OCI-LY7 (cell line): ENCODE results near the gene DLGAP3. TPM values are rescaled to one million over a fixed set of nuclear protein-coding genes. Genes with fewer than 3 reads are reported as not detected.

ENCODE experiments used
- BruUV-seq: library from RNA; stranded (reverse); fragments of 400-500 nt; replicated peaks from 2 replicates; lab custom pipeline; 2021; lab: Mats Ljungman, UMichigan
- CTCF ChIA-PET: fragments of 300-600 bp; sonication (Branson Sonifier 250); formaldehyde crosslinking; loops from one replicate; lab custom pipeline; 2022; ENCODE audit warnings: antibody characterized with exemption; ENCODE audit not compliant: unreplicated experiment; lab: Charles Lee
- POLR2A ChIA-PET: fragments of 300-600 bp; sonication (Branson Sonifier 250); formaldehyde crosslinking; loops from one replicate; lab custom pipeline; 2022; ENCODE audit warnings: antibody characterized with exemption; lab: Charles Lee
- DNase-seq: peaks from one replicate; pipeline ENCODE4 v3.0.0-alpha.2; 2015; ENCODE audit warnings: low spot score
- H2AFZ ChIP-seq: fragments of 200-600 bp; sonication (generic), shearing (Covaris generic); 2 replicates; pipeline ENCODE4 v1.6.1; 2014; ENCODE audit warnings: mild to moderate bottlenecking, antibody characterized with exemption, low read length, moderate library complexity
- H3K27ac ChIP-seq: fragments of 200-600 bp; sonication (generic); 2 replicates; pipeline ENCODE4 v1.5.1; 2014; ENCODE audit warnings: mixed run types, low read depth, mild to moderate bottlenecking, moderate library complexity, low read length, inconsistent platforms; ENCODE audit not compliant: poor library complexity, severe bottlenecking
- H3K36me3 ChIP-seq: fragments of 200-600 bp; sonication (generic); 2 replicates; pipeline ENCODE4 v1.6.1; 2014; ENCODE audit warnings: mild to moderate bottlenecking, antibody characterized with exemption, low read length, moderate library complexity, mixed read lengths; ENCODE audit not compliant: insufficient read depth
- H3K4me1 ChIP-seq: fragments of 200-600 bp; sonication (generic); 2 replicates; pipeline ENCODE4 v1.5.1; 2014; ENCODE audit warnings: mild to moderate bottlenecking, low read length; ENCODE audit not compliant: insufficient read depth, poor library complexity, severe bottlenecking
- H3K4me2 ChIP-seq: fragments of 200-600 bp; sonication (generic); 2 replicates; pipeline ENCODE4 v1.6.1; 2014; ENCODE audit warnings: mild to moderate bottlenecking, low read length
- H3K4me3 ChIP-seq: fragments of 200-600 bp; sonication (generic); 2 replicates; pipeline ENCODE4 v1.5.1; 2014; ENCODE audit warnings: mild to moderate bottlenecking, low read depth, low read length; ENCODE audit not compliant: poor library complexity, severe bottlenecking
- H3K79me2 ChIP-seq: fragments of 200-600 bp; sonication (generic); 2 replicates; pipeline ENCODE4 v1.6.1; 2016; ENCODE audit warnings: low read depth, mild to moderate bottlenecking, low read length, moderate library complexity, mixed read lengths; ENCODE audit not compliant: insufficient read depth
- H3K9me2 ChIP-seq: fragments of 200-600 bp; sonication (generic); 2 replicates; pipeline ENCODE4 v1.6.1; 2016; ENCODE audit warnings: mild to moderate bottlenecking, low read length, mixed read lengths; ENCODE audit not compliant: insufficient read depth
- H3K9me3 ChIP-seq: fragments of 200-600 bp; sonication (generic); 2 replicates; pipeline ENCODE4 v1.6.1; 2014; ENCODE audit warnings: mild to moderate bottlenecking, mixed run types, low read length, mixed read lengths
- H4K20me1 ChIP-seq: fragments of 200-600 bp; sonication (generic); 2 replicates; pipeline ENCODE4 v1.6.1; 2014; ENCODE audit warnings: mild to moderate bottlenecking, antibody characterized with exemption, low read length, moderate library complexity, mixed read lengths; ENCODE audit not compliant: insufficient read depth
- EZH2phosphoT487 ChIP-seq: fragments of 200-600 bp; sonication (generic); IDR thresholded peaks from 2 replicates; pipeline ENCODE4 v1.6.1; 2018; ENCODE audit warnings: low read depth, borderline replicate concordance, mild to moderate bottlenecking, mixed run types, antibody characterized with exemption, low read length, moderate library complexity, mixed read lengths
- intact Hi-C: fragments of 100-400 bp; cut with micrococcal nuclease; formaldehyde crosslinking; loops from one replicate; pipeline ENCODE4 v1.10.0; 2022; ENCODE audit not compliant: unreplicated experiment
- total RNA-seq, 2 experiments: library from RNA; depleted of rRNA in 1 of 2; stranded (reverse); fragments of >200 nt in 1 of 2; shearing (Covaris generic) in 1 of 2; gene quantifications; 2 replicates each; pipeline ENCODE4 v1.2.3, GENCODE V29; 2014 to 2022
- TF ChIP-seq, protein P1 (sequence below): fragments of 200-600 bp; sonication (generic); conservative IDR thresholded peaks from 2 replicates; pipeline ENCODE4 v1.5.1; 2014; ENCODE audit warnings: mild to moderate bottlenecking, antibody characterized with exemption, low read length, moderate library complexity, mixed read lengths

The DLGAP3 gene
- total RNA-seq, 2 experiments from 2014 or later, result 0.44 to 0.47 TPM

DNA sequence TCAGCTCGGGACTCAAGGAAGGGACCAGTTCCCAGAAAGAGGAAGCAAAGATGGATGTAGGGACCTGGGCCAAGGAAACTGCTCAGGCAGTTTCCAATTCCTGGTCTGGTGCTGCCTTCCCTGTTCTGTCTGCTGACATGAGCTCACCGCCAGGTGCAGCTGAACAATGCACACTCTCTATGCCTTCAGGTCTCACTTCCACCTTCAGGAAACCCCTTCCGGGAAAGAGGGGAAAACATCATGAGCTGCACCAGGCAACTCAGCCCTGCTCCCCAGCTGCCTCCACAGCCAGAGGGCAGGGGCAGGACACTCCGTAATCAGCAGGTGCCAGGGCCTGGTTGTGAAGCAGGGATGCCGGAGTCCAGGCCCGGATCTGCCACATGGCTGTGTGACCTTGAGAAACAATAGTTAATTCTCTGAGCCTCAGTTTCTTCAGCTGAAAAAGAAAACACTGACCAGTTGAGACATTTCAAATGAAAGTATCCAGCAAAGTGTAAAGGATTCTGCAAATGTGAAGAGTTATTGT lies 97.7 kb downstream of the DLGAP3 start:
- no peak for DNase-seq
- ChIA-PET CTCF (no interaction called here), POLR2A (no interaction called here)
- no peaks in the 10 kb centered on the region for H3K79me2 ChIP-seq
- H3K9me3 ChIP-seq, result no peaks in the 10 kb centered on the region
- no peak overlapping the region for H3K4me3 ChIP-seq
- no peaks in the 10 kb centered on the region for H4K20me1 ChIP-seq
- no peaks in the 10 kb centered on the region for H3K36me3 ChIP-seq
- no peak overlapping the region for H3K4me2 ChIP-seq
- no peaks in the 10 kb centered on the region for H3K9me2 ChIP-seq
- no peaks in the 10 kb centered on the region for H3K4me1 ChIP-seq
- no peak for TF ChIP-seq EZH2phosphoT487
- no peak overlapping the region for H3K27ac ChIP-seq
- no TSS peak for BruUV-seq
- intact Hi-C loops, result no loop called here
- no peak overlapping the region for H2AFZ ChIP-seq

GRCh38 chr1:34829250-34829649 lies 100.2 kb downstream of the DLGAP3 start:
- Histone ChIP-seq H3K4me3 (no peak overlapping the region), H2AFZ (no peak overlapping the region), H3K4me1 (no peaks in the 10 kb centered on the region), H3K27ac (no peak overlapping the region), H3K36me3 (no peaks in the 10 kb centered on the region), H3K79me2 (no peaks in the 10 kb centered on the region), H4K20me1 (no peaks in the 10 kb centered on the region), H3K9me2 (no peaks in the 10 kb centered on the region), H3K9me3 (no peaks in the 10 kb centered on the region), H3K4me2 (no peak overlapping the region)
- no peak for DNase-seq
- ChIA-PET CTCF (no interaction called here), POLR2A (no interaction called here)
- no TSS peak for BruUV-seq
- TF ChIP-seq EZH2phosphoT487, result no peak
- TF ChIP-seq, protein P1, sequence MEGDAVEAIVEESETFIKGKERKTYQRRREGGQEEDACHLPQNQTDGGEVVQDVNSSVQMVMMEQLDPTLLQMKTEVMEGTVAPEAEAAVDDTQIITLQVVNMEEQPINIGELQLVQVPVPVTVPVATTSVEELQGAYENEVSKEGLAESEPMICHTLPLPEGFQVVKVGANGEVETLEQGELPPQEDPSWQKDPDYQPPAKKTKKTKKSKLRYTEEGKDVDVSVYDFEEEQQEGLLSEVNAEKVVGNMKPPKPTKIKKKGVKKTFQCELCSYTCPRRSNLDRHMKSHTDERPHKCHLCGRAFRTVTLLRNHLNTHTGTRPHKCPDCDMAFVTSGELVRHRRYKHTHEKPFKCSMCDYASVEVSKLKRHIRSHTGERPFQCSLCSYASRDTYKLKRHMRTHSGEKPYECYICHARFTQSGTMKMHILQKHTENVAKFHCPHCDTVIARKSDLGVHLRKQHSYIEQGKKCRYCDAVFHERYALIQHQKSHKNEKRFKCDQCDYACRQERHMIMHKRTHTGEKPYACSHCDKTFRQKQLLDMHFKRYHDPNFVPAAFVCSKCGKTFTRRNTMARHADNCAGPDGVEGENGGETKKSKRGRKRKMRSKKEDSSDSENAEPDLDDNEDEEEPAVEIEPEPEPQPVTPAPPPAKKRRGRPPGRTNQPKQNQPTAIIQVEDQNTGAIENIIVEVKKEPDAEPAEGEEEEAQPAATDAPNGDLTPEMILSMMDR, result no peak
- intact Hi-C loops, result no loop called here

DNA sequence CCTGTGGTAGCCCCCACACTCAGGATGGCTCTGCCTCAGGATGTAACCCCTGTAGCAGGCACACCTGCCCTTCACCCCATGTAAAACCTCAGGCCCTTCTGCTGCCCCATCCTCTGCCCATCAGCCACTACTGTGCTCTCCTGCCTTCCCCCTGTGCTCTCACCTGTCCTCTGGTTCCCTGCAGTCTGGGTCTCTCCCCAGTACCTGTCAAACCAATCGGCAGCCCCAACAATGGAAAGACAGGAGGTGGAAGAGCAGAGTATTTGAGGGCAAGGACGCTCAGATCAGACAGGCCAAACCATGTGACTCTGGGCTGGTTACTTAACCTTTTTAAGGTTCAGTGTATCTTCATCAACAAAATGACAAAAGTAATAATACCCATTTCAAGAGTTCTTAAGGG lies 100.8 kb downstream of the DLGAP3 start:
- no peak for TF ChIP-seq EZH2phosphoT487
- TF ChIP-seq, protein P1, result no peak
- Histone ChIP-seq H3K27ac (no peak overlapping the region), H3K36me3 (no peaks in the 10 kb centered on the region), H3K79me2 (no peaks in the 10 kb centered on the region), H4K20me1 (no peaks in the 10 kb centered on the region), H3K9me2 (no peaks in the 10 kb centered on the region), H3K9me3 (no peaks in the 10 kb centered on the region), H3K4me2 (no peak overlapping the region), H3K4me1 (no peaks in the 10 kb centered on the region), H3K4me3 (no peak overlapping the region), H2AFZ (no peak overlapping the region)
- DNase-seq, result no peak
- ChIA-PET POLR2A (no interaction called here), CTCF (no interaction called here)
- BruUV-seq, result no TSS peak
- intact Hi-C loops, result no loop called here
